GM12874 (cell line): ENCODE results near the gene TOR1AIP2.

Source experiments
- CTCF ChIP-seq: IDR thresholded peaks from 2 replicates; pipeline ENCODE4 v1.5.1; 2011; ENCODE audit warnings: low read depth, mild to moderate bottlenecking, control low read depth, low read length, moderate library complexity; ENCODE audit not compliant: insufficient read depth

Gene TOR1AIP2

GRCh38 chr1:179809506-179810366 is 67.9 kb downstream of the TOR1AIP2 start:
- TF ChIP-seq CTCF: peak; percentile 86

GRCh38 chr1:179808503-179808902 is 69.1 kb downstream of the TOR1AIP2 start:
- TF ChIP-seq CTCF: no peak

- TF ChIP-seq CTCF: no peak
Observed at GRCh38 chr1:179807691-179808485, 69.7 kb downstream of the TOR1AIP2 start.

GRCh38 chr1:179807291-179807690 is 70.3 kb downstream of the TOR1AIP2 start:
- no peak for TF ChIP-seq CTCF

GRCh38 chr1:179806333-179806732 is 71.3 kb downstream of the TOR1AIP2 start:
- no peak for TF ChIP-seq CTCF

- no peak for TF ChIP-seq CTCF
Observed at GRCh38 chr1:179805291-179806195, 72.1 kb downstream of the TOR1AIP2 start.
